ENCODE results near the gene TP53TG5. TPM values are rescaled to one million over a fixed set of nuclear protein-coding genes. Genes with fewer than 3 reads are reported as not detected.

Gene TP53TG5
- total RNA-seq, 1 donor from 2014 or later, result not detected

DNA sequence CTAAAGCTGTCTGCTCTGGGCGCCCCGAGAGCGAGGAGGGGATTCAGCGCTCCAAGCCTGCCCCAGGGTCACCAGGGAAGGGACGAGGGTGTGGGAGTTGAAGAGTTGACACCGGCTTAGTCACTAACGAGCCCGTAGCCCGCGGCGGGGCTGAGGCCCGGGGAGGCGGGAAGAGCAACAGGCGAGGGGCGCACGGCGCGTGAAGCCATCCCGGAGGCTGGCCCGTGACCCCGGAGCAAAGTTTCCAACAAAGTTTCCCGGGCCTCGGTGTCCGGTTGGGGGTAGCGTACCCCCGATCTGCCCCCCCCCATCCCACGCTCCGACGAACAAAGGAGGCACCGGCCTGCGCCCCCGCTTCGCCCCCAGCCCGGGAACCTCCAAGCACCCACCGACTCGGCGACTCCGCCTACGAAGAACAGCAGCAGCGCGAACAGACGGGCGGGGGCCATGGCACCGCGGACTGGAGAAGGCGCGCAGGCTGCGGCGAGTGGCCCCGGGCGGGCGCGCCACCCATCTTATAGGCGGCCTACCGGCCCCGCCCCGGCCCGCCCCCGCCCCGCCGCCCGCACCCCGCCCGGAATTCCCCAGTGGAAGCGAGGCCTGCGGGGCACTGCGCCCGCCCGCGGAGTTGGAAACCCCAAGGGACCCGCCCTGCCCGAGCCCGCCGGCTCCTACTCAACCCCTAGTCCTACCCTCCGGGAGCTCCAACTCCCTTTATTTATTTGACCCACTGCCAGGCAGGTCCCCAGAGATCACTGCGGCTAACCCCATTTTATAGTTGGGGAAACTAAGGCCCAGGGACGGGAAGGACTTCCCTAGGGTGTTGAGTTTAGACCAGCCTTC lies 30.0 kb downstream of the TP53TG5 start, which contains the start of gene SDC4:
Gene SDC4, minus strand, starts transcription at position 489 of the 843 bp plus-strand sequence. Its CDS starts 40 bp downstream, at position 449.
- peaks cover 4% of the 10 kb centered on the region for H3K36me3 Mint-ChIP-seq
- H3K4me1 Mint-ChIP-seq (ENCODE audit: unreplicated experiment), result peaks cover 38% of the 10 kb centered on the region
- no peaks in the 10 kb centered on the region for H3K27me3 Mint-ChIP-seq
- TF ChIP-seq, protein P1, sequence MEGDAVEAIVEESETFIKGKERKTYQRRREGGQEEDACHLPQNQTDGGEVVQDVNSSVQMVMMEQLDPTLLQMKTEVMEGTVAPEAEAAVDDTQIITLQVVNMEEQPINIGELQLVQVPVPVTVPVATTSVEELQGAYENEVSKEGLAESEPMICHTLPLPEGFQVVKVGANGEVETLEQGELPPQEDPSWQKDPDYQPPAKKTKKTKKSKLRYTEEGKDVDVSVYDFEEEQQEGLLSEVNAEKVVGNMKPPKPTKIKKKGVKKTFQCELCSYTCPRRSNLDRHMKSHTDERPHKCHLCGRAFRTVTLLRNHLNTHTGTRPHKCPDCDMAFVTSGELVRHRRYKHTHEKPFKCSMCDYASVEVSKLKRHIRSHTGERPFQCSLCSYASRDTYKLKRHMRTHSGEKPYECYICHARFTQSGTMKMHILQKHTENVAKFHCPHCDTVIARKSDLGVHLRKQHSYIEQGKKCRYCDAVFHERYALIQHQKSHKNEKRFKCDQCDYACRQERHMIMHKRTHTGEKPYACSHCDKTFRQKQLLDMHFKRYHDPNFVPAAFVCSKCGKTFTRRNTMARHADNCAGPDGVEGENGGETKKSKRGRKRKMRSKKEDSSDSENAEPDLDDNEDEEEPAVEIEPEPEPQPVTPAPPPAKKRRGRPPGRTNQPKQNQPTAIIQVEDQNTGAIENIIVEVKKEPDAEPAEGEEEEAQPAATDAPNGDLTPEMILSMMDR (conservative IDR thresholded peaks at IDR 0.05), result no peak
- DNase-seq (ENCODE audit: extremely low spot score, unreplicated experiment), result peak; percentile 79
- H3K9me3 Mint-ChIP-seq, result no peaks in the 10 kb centered on the region
- H3K4me3 Mint-ChIP-seq, result peak within 1 kb of the TSS; percentile 96
- peak within 1 kb of the TSS; percentile 96 for H3K27ac Mint-ChIP-seq

DNA sequence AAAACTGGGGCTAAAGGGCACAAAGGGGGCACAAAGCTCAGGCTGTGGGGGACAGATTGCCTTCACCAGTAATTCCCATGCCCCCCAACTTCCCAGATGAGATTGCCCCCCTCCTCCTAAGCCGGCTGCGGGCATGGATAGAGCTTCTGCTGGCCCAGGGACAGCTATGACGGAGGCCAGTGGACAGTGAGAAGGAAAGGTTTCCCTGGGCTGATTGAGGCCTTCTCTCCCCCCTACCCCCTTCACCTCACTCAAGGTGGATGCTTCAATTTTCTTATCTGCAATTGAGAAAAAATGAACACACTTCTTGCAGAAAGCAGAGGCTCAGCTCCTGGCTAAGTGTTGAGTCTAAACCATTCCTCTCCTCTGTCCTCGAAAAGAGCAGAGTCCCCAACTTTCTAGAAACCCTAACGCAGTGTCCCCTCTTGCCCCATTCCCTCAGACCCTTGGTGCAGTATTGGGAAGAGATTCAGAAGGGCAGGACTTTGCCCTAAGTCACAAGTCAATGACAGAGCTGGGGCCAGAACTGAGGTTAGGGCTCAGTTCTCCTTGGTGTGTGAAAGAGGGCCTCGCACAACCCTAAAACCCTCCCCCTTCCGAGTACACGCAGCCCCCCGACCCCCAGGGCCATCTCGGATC lies 30.7 kb downstream of the TP53TG5 start:
- no peaks in the 10 kb centered on the region for H3K9me3 Mint-ChIP-seq
- TF ChIP-seq, protein P1 (conservative IDR thresholded peaks at IDR 0.05), result no peak
- H3K4me3 Mint-ChIP-seq, result peak overlapping the region; percentile 96
- peaks cover 4% of the 10 kb centered on the region for H3K36me3 Mint-ChIP-seq
- H3K27me3 Mint-ChIP-seq, result no peaks in the 10 kb centered on the region
- peaks cover 45% of the 10 kb centered on the region for H3K4me1 Mint-ChIP-seq (ENCODE audit: unreplicated experiment)
- peak overlapping the region; percentile 96 for H3K27ac Mint-ChIP-seq
- DNase-seq (ENCODE audit: extremely low spot score, unreplicated experiment), result no peak

DNA sequence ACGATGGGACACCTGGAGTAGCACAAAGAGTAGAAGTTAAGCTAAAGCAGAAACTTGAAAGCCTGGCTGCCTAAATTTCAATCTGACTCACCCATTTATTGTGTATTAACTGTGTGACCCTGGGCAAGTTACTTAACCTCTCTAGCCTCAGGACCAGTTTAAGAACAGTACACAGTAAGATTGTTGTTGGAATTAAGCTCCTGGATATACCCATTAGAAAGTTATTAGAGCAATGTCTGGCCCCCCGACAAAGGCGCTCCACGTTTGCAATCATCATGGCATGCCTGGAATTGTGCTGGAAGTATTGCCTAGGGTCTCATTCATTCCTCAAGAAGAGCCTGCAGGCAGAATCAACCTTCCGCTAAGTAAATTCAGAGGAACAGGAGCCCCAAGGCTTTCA lies 31.3 kb downstream of the TP53TG5 start:
- peaks cover 50% of the 10 kb centered on the region for H3K4me1 Mint-ChIP-seq (ENCODE audit: unreplicated experiment)
- H3K27ac Mint-ChIP-seq, result peak overlapping the region; percentile 96
- TF ChIP-seq, protein P1 (conservative IDR thresholded peaks at IDR 0.05), result no peak

DNA sequence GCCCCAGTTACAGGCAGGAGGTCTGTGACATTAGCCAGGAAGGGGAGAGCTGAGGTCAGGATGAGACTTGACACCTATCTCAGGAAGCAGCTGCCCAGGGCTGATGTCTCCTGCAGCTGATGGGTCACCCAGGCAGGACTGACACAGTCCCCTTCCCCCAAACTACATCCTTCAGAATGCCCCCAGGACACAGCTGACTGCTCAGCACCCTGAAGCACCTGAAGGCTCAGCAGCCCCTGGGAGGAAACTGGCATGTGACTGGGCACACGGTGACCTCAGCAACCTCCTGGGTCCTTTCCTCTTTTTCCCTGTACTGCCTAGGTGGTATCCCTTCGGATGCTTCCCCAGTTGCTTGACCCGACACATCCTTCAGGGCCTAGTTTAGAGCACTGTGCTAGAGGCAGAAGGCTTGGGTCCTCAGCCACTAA lies 31.8 kb downstream of the TP53TG5 start:
- Mint-ChIP-seq H3K4me1 (ENCODE audit: unreplicated experiment) (peaks cover 54% of the 10 kb centered on the region), H3K27ac (peak overlapping the region; percentile 96), H3K36me3 (peaks cover 4% of the 10 kb centered on the region), H3K9me3 (no peaks in the 10 kb centered on the region), H3K27me3 (no peaks in the 10 kb centered on the region), H3K4me3 (peak overlapping the region; percentile 96)
- DNase-seq (ENCODE audit: extremely low spot score, unreplicated experiment), result no peak
- TF ChIP-seq, protein P1 (conservative IDR thresholded peaks at IDR 0.05), result no peak

More for the DNA sequence above, 31.3 kb downstream of the TP53TG5 start:
- Mint-ChIP-seq H3K9me3 (no peaks in the 10 kb centered on the region), H3K27me3 (no peaks in the 10 kb centered on the region), H3K36me3 (peaks cover 4% of the 10 kb centered on the region), H3K4me3 (peak overlapping the region; percentile 96)
- DNase-seq (ENCODE audit: extremely low spot score, unreplicated experiment), result no peak

DNA sequence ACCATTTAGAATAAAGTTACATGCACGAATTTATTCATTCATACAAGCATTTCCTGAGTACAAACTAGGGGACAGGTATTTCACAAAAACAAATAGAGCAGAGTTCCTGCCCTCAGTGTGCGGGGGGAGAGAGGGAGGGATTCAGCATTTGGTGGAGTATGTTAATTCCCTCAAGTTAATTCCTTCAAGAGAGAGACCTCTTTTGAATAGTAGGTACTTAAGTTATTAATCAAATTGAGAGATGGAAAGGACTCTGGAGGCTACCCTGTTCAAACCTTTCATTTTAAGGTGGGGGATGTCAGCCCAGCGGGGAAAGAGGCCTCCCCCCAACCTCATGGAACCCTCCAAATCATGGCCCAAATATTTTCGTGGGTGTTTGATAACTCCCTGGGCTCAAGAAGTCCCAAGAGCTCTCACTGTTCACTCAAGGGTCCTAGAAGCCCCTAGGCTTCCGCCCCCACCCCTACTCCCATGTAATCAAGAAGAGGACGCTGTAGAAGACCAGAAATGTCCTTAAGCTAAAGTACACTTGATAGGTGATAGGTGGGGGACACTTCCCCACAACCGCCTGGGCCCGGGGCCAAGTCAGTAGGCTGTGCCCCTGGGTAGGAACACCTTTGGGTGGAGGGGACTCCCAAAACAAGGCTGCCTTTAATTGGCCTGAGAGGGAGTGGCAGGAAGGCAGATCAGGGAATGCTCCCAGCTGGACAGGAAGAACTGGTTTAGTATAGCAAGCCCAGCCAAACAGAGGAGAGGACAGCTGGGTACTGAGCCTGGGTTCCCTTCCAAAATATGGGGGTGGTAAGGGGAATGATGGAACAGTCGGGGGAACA lies 32.8 kb downstream of the TP53TG5 start:
- Mint-ChIP-seq H3K9me3 (no peaks in the 10 kb centered on the region), H3K36me3 (peaks cover 6% of the 10 kb centered on the region), H3K4me1 (ENCODE audit: unreplicated experiment) (peaks cover 63% of the 10 kb centered on the region), H3K27ac (peak overlapping the region; percentile 96), H3K4me3 (peak overlapping the region; percentile 96), H3K27me3 (no peaks in the 10 kb centered on the region)
- TF ChIP-seq, protein P1 (conservative IDR thresholded peaks at IDR 0.05), result no peak
- no peak for DNase-seq (ENCODE audit: extremely low spot score, unreplicated experiment)

All from type B pancreatic cell (in vitro differentiated cells).